IMR-90 (cell line): ENCODE data around the gene ALDH3A2. TPM values are rescaled to one million over a fixed set of nuclear protein-coding genes. Genes with fewer than 3 reads are reported as not detected.

Source experiments
- ATAC-seq: fragments of 200-7000 bp; cut with Tn5 transposase; 2 replicates; pipeline ENCODE4 v1.9.1; 2020; ENCODE audit warnings: low read depth, mild to moderate bottlenecking, moderate library complexity
- BruUV-seq: library from RNA; stranded (reverse); fragments of 400-500 nt; replicated peaks from 2 replicates; lab custom pipeline; 2021; lab: Mats Ljungman, UMichigan
- CTCF ChIA-PET: fragments of 300-600 bp; formaldehyde crosslinking; extraction: SDS; loops from one replicate; lab custom pipeline; 2021; ENCODE audit warnings: antibody characterized with exemption; lab: Yijun Ruan, JAX
- POLR2A ChIA-PET: fragments of 300-600 bp; sonication (Branson Sonifier 250); formaldehyde crosslinking; loops from one replicate; lab custom pipeline; 2022; ENCODE audit warnings: antibody characterized with exemption; ENCODE audit not compliant: unreplicated experiment; lab: Charles Lee
- DNase-seq: peaks from one replicate; pipeline ENCODE4 v3.0.0; 2013
- H2AFZ ChIP-seq: replicated peaks from 2 replicates; pipeline ENCODE3; 2013; ENCODE audit warnings: low read length, mild to moderate bottlenecking; ENCODE audit not compliant: poor library complexity
- H2AK5ac ChIP-seq: 2 replicates; pipeline ENCODE4 v1.6.1; 2013; ENCODE audit warnings: low read depth, low read length, inconsistent platforms
- H2AK9ac ChIP-seq: replicated peaks from 2 replicates; pipeline ENCODE3; 2013; ENCODE audit warnings: mild to moderate bottlenecking, low read depth, low read length, moderate library complexity; ENCODE audit not compliant: poor library complexity
- H2BK120ac ChIP-seq: 2 replicates; pipeline ENCODE4 v1.6.1; 2013; ENCODE audit warnings: low read depth, low read length, inconsistent platforms
- H2BK15ac ChIP-seq: 3 replicates; pipeline ENCODE4 v1.6.1; 2013; ENCODE audit warnings: low read depth, low read length, inconsistent platforms
- H2BK20ac ChIP-seq: 2 replicates; pipeline ENCODE4 v1.6.1; 2013; ENCODE audit warnings: low read depth, mild to moderate bottlenecking, inconsistent platforms, low read length, moderate library complexity
- H2BK5ac ChIP-seq: 2 replicates; pipeline ENCODE4 v1.6.1; 2013; ENCODE audit warnings: mild to moderate bottlenecking, low read depth, low read length, inconsistent platforms; ENCODE audit not compliant: poor library complexity, severe bottlenecking
- H3K14ac ChIP-seq: replicated peaks from 2 replicates; pipeline ENCODE4 v1.6.1; 2013; ENCODE audit warnings: low read depth, low read length, inconsistent platforms
- H3K18ac ChIP-seq: 2 replicates; pipeline ENCODE4 v1.6.1; 2013; ENCODE audit warnings: low read depth, low read length, control low read depth
- H3K23ac ChIP-seq: 2 replicates; pipeline ENCODE4 v1.6.1; 2013; ENCODE audit warnings: low read depth, low read length, inconsistent platforms
- H3K27ac ChIP-seq: 2 replicates; pipeline ENCODE4 v1.5.1; 2013; ENCODE audit warnings: mild to moderate bottlenecking, control low read depth, low read length; ENCODE audit not compliant: insufficient read depth
- H3K27me3 ChIP-seq: 2 replicates; pipeline ENCODE4 v1.6.1; 2013; ENCODE audit warnings: low read length; ENCODE audit not compliant: control insufficient read depth, insufficient read depth
- H3K36me3 ChIP-seq: 2 replicates; pipeline ENCODE4 v1.6.1; 2013; ENCODE audit warnings: low read length, mixed read lengths; ENCODE audit not compliant: control insufficient read depth, insufficient read depth
- H3K4ac ChIP-seq: 2 replicates; pipeline ENCODE4 v1.6.1; 2013; ENCODE audit warnings: low read depth, low read length, inconsistent platforms
- H3K4me1 ChIP-seq: 2 replicates; pipeline ENCODE4 v1.6.1; 2013; ENCODE audit warnings: low read length, mixed read lengths; ENCODE audit not compliant: control insufficient read depth, insufficient read depth
- H3K4me2 ChIP-seq: 2 replicates; pipeline ENCODE4 v1.6.1; 2013; ENCODE audit warnings: low read depth, mild to moderate bottlenecking, control low read depth, low read length, moderate library complexity
- H3K4me3 ChIP-seq: 2 replicates; pipeline ENCODE4 v1.5.1; 2013; ENCODE audit warnings: low read depth, mild to moderate bottlenecking, control low read depth, low read length, moderate library complexity; ENCODE audit not compliant: insufficient read depth
- H3K56ac ChIP-seq: 2 replicates; pipeline ENCODE4 v1.6.1; 2013; ENCODE audit warnings: low read length, inconsistent platforms; ENCODE audit not compliant: insufficient read depth; ENCODE audit errors: extremely low read depth
- H3K79me1 ChIP-seq, 2 experiments: 2 replicates each; pipeline ENCODE4 v1.6.1; 2013; ENCODE audit warnings: low read length in 2 of 2, inconsistent platforms in 1 of 2, low read depth in 1 of 2
- H3K9ac ChIP-seq: 2 replicates; pipeline ENCODE4 v1.6.1; 2013; ENCODE audit warnings: low read depth, low read length, control low read depth
- H3K9me1 ChIP-seq: 2 replicates; pipeline ENCODE4 v1.6.1; 2013; ENCODE audit warnings: low read length, inconsistent platforms; ENCODE audit not compliant: insufficient read depth
- H3K9me3 ChIP-seq: 2 replicates; pipeline ENCODE4 v1.6.1; 2013; ENCODE audit warnings: low read length; ENCODE audit not compliant: control insufficient read depth, insufficient read depth
- H4K20me1 ChIP-seq: 2 replicates; pipeline ENCODE4 v1.6.1; 2013; ENCODE audit warnings: low read length, inconsistent platforms; ENCODE audit not compliant: insufficient read depth
- H4K5ac ChIP-seq: 2 replicates; pipeline ENCODE4 v1.6.1; 2013; ENCODE audit warnings: mild to moderate bottlenecking, low read depth, low read length, control low read depth
- H4K8ac ChIP-seq, 2 experiments: 2 replicates each; pipeline ENCODE4 v1.6.1; 2013; ENCODE audit warnings: low read depth in 2 of 2, low read length in 2 of 2, control low read depth in 1 of 2, inconsistent platforms in 1 of 2
- H4K91ac ChIP-seq: 2 replicates; pipeline ENCODE4 v1.6.1; 2013; ENCODE audit warnings: low read depth, low read length, inconsistent platforms; ENCODE audit not compliant: insufficient read depth
- BHLHE40 ChIP-seq: fragments of 150-350 bp; IDR thresholded peaks from 2 replicates; pipeline ENCODE4 v1.6.1; 2016; ENCODE audit warnings: mild to moderate bottlenecking, low read depth, low read length
- CEBPB ChIP-seq: IDR thresholded peaks from 2 replicates; pipeline ENCODE4 v1.6.1; 2012; ENCODE audit warnings: low read depth, low read length, improper control_type of control experiment
- CHD1 ChIP-seq: IDR thresholded peaks from 2 replicates; pipeline ENCODE4 v1.6.1; 2012; ENCODE audit warnings: low read depth, low read length, improper control_type of control experiment
- FOS ChIP-seq: fragments of 150-350 bp; IDR thresholded peaks from 2 replicates; pipeline ENCODE4 v1.6.1; 2016; ENCODE audit warnings: low read depth, low read length
- MAFK ChIP-seq: IDR thresholded peaks from 2 replicates; pipeline ENCODE4 v1.6.1; 2012; ENCODE audit warnings: low read depth, low read length, improper control_type of control experiment
- MAZ ChIP-seq: IDR thresholded peaks from 2 replicates; pipeline ENCODE4 v1.6.1; 2012; ENCODE audit warnings: low read depth, mild to moderate bottlenecking, low read length, improper control_type of control experiment, moderate library complexity, borderline replicate concordance
- NFE2L2 ChIP-seq: fragments of 150-350 bp; IDR thresholded peaks from 2 replicates; pipeline ENCODE4 v1.6.1; 2016; ENCODE audit warnings: low read depth, mild to moderate bottlenecking, low read length
- POLR2A ChIP-seq: IDR thresholded peaks from 2 replicates; pipeline ENCODE4 v1.6.1; 2012; ENCODE audit warnings: mild to moderate bottlenecking, low read depth, low read length
- RAD21 ChIP-seq: IDR thresholded peaks from 2 replicates; pipeline ENCODE4 v1.6.1; 2012; ENCODE audit warnings: low read length, improper control_type of control experiment
- RCOR1 ChIP-seq: IDR thresholded peaks from 2 replicates; pipeline ENCODE4 v1.6.1; 2012; ENCODE audit warnings: mild to moderate bottlenecking, low read length, improper control_type of control experiment; ENCODE audit not compliant: insufficient replicate concordance
- RFX5 ChIP-seq: IDR thresholded peaks from 2 replicates; pipeline ENCODE4 v1.8.0; 2012; ENCODE audit warnings: low read depth, mild to moderate bottlenecking, low read length, moderate library complexity
- WGBS, 2 experiments: methylation state at CpG; one replicate each; pipeline versions ENCODE4 v1.1.5 to v1.1.7; 2013; ENCODE audit warnings: missing lambda C conversion rate in 2 of 2; ENCODE audit not compliant: insufficient read length in 1 of 2; ENCODE audit errors: extremely low coverage in 2 of 2; 5-methylcytosine and 5-hydroxymethylcytosine counted together
- dilution Hi-C: fragments of 300-500 bp; cut with HindIII; formaldehyde crosslinking; loops from one replicate; pipeline ENCODE4 v1.14.3; 2018; ENCODE audit warnings: low sequenced_read_pairs; ENCODE audit not compliant: unreplicated experiment
- in situ Hi-C: fragments of 300-500 bp; cut with MboI; formaldehyde crosslinking; loops from 3 replicates; pipeline ENCODE4 v1.14.3; 2019; ENCODE audit warnings: low sequenced_read_pairs, inconsistent platforms, mixed read lengths
- intact Hi-C: fragments of 100-400 bp; cut with micrococcal nuclease; formaldehyde crosslinking; loops from 2 replicates; pipeline ENCODE4 v1.10.0; 2022
- polyA plus RNA-seq, 3 experiments: library from polyadenylated mRNA; depleted of rRNA; stranded (reverse); fragments of >200 nt; gene quantifications; 2 replicates each; pipeline ENCODE4 v1.2.3, GENCODE V29; 2012; ENCODE audit warnings: low replicate concordance in 1 of 3
- total RNA-seq: library from RNA; depleted of rRNA; stranded (reverse); fragments of >200 nt; gene quantifications from 2 replicates; pipeline ENCODE4 v1.2.3, GENCODE V29; 2012
- TF ChIP-seq, protein P1 (sequence below): fragments of 150-350 bp; IDR thresholded peaks from 2 replicates; pipeline ENCODE4 v1.6.1; 2016; ENCODE audit warnings: low read depth, mild to moderate bottlenecking, low read length, moderate library complexity, borderline replicate concordance
- TF ChIP-seq, protein P2 (sequence below): conservative IDR thresholded peaks from 2 replicates; pipeline ENCODE4 v1.5.1; 2012; ENCODE audit warnings: mild to moderate bottlenecking, low read depth, low read length, improper control_type of control experiment

Gene ALDH3A2
- total and polyA plus RNA-seq, 2 of the 4 experiments (the other 2 are of a cell fraction) = 4.0 to 7.9 TPM

DNA sequence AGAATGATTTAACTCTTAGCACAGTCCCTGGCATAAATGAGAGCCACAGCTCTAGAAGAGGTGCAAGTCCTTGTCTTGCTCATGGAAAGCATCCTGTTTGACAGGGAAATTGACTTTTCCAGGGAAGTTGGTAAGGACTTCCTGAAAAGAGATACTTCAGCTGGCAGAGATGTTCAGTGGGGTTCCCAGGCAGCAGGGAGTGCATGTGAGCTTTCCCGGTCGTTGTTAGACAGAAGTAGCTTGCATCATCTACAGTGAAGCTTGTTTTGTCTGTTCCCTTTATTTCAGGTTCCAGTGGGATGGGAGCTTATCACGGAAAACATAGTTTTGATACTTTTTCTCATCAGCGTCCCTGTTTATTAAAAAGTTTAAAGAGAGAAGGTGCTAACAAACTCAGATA is 22.9 kb downstream of the ALDH3A2 start:
- Histone ChIP-seq H3K9me1 (no peaks in the 10 kb centered on the region), H4K5ac (no peak overlapping the region), H3K4me1 (no peaks in the 10 kb centered on the region), H3K18ac (no peak overlapping the region), H3K4me3 (no peak overlapping the region), H3K4ac (no peak overlapping the region), H3K14ac (no peak overlapping the region), H2AFZ (no peak overlapping the region), H4K91ac (no peak overlapping the region), H2AK9ac (no peak overlapping the region), H3K79me1 (no peaks in the 10 kb centered on the region), H3K9ac (no peak overlapping the region), H2BK5ac (no peak overlapping the region), H3K23ac (no peak overlapping the region), H2BK15ac (no peak overlapping the region), H4K8ac (no peak overlapping the region), H3K9me3 (no peaks in the 10 kb centered on the region), H3K4me2 (no peak overlapping the region), H3K27me3 (peaks cover 2% of the 10 kb centered on the region; the same call in 1 of the 2 replicates), H2BK20ac (no peak overlapping the region), H3K56ac (no peak overlapping the region), H2AK5ac (no peak overlapping the region), H2BK120ac (no peak overlapping the region), H3K36me3 (no peaks in the 10 kb centered on the region), H4K20me1 (no peaks in the 10 kb centered on the region), H3K27ac (no peak overlapping the region)
- intact Hi-C loops = loop anchor here (5.0 kb wide), 1 partner anchor 309 kb away; the partner anchor contains the start of gene B9D1
- BruUV-seq = no TSS peak
- TF ChIP-seq POLR2A = no peak
- TF ChIP-seq MAZ = no peak
- TF ChIP-seq, protein P1, sequence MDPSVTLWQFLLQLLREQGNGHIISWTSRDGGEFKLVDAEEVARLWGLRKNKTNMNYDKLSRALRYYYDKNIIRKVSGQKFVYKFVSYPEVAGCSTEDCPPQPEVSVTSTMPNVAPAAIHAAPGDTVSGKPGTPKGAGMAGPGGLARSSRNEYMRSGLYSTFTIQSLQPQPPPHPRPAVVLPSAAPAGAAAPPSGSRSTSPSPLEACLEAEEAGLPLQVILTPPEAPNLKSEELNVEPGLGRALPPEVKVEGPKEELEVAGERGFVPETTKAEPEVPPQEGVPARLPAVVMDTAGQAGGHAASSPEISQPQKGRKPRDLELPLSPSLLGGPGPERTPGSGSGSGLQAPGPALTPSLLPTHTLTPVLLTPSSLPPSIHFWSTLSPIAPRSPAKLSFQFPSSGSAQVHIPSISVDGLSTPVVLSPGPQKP = no peak
- TF ChIP-seq FOS = no peak
- TF ChIP-seq CHD1 = no peak
- TF ChIP-seq BHLHE40 = no peak
- TF ChIP-seq RFX5 = no peak
- TF ChIP-seq MAFK = no peak
- no peak for TF ChIP-seq RCOR1
- no peak for TF ChIP-seq RAD21
- no peak for TF ChIP-seq CEBPB
- TF ChIP-seq, protein P2, sequence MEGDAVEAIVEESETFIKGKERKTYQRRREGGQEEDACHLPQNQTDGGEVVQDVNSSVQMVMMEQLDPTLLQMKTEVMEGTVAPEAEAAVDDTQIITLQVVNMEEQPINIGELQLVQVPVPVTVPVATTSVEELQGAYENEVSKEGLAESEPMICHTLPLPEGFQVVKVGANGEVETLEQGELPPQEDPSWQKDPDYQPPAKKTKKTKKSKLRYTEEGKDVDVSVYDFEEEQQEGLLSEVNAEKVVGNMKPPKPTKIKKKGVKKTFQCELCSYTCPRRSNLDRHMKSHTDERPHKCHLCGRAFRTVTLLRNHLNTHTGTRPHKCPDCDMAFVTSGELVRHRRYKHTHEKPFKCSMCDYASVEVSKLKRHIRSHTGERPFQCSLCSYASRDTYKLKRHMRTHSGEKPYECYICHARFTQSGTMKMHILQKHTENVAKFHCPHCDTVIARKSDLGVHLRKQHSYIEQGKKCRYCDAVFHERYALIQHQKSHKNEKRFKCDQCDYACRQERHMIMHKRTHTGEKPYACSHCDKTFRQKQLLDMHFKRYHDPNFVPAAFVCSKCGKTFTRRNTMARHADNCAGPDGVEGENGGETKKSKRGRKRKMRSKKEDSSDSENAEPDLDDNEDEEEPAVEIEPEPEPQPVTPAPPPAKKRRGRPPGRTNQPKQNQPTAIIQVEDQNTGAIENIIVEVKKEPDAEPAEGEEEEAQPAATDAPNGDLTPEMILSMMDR = no peak
- no peak for TF ChIP-seq NFE2L2
- no CpG with 5 or more reads among the region's 4 CpGs for WGBS, 2 experiments
- ChIA-PET POLR2A (no interaction called here), CTCF (interaction anchor here (0.9 to 1.1 kb wide), 2 partner anchors 11 to 158 kb away, joined by 3 read pairs; no protein-coding TSS in a partner anchor)
- DNase-seq = no peak
- in situ Hi-C loops = no loop called here
- ATAC-seq = no peak
- dilution Hi-C loops = no loop called here
